NCI-H748 (cell line): Measurements from ENCODE around the gene OSTM1.
"Not testable (repeated sequence)": the region's sequence is repeated elsewhere in the genome, so short reads cannot be mapped to it uniquely, and the experiment has no call there.

Experiments
- DNase-seq: peaks from one replicate; lab custom pipeline; 2025; ENCODE audit not compliant: unreplicated experiment; lab: John Stamatoyannopoulos, UW

OSTM1 gene

DNA sequence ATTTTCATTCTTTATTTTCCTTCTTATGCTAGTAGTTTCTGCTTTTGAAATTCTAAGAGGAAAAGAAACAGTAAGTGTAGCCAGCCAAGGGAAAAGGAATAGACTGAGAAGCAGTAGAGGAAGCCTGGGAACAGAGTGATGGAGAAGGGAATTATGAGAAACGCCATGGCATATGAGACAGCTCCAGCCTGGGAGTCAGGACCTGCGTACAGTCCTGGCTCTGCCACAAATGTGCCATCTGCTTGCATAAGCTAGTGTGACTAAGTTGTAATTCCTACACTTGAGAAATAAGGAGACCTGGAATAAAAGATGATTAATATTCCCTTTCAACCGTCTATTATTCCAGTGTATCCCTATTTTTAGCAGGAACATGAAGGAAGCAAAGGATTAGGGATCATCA, 47.5 kb downstream of the OSTM1 start:
- no peak for DNase-seq

DNA sequence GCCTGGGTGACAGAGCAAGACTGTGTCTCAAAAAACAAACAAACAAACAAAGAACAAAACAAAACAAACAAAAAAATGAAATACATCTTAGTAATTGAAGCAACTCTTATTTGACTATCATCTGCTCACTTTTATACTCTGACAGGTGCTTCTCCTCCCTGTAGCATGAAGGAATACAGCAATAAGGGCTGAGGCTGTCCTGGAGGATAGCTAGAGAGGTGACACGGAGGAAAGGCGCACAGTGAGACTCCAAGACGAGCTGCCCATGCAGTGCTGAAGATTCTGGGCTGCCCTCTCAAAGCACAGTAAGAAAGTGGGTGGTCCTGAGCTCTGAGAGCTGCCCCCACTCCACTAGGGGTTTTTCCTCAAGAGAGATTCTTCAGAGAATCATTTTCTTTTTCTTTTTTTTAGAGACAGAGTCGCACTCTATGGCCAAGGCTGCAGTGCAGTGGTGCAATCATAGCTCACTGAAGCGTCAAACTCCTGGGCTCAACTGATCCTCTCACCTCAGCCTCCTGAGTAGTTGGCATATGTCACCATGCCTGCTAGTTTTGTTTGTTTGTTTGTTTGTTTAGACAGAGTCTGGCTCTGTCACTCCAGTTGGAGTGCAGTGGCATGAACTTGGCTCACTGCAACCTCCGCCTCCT, 50.0 kb downstream of the OSTM1 start:
- DNase-seq, result no peak

DNA sequence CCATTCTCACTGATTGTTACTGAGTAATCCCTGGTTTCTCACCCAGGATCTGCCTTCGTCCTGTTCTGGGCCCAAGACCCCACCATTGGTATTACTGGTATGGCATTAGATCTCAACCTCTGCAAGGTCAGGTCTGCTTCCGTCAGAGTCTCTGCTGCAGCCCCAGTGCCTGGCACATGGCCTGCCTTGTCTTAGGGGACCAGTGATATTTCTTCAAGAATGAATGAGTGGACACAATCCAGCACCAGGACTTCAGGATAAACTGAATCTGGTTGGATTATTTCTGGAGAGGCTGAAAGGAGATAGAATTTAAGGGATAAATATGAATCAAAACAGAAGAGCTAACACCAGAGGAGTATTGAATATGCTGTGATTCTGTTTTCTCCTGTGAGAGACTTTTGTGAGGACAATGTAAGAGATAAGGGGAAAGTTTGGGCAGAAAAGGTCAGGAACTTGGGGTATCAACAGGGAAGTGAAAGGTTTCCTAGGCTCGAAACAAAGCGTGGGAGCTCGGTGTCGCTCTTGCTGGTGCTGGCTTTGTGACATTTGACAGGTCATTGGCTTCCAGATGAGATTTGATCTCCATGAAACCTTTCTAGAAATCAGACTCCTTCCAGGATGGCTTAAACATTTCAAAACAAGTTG, 53.9 kb downstream of the OSTM1 start:
- no peak for DNase-seq

DNA sequence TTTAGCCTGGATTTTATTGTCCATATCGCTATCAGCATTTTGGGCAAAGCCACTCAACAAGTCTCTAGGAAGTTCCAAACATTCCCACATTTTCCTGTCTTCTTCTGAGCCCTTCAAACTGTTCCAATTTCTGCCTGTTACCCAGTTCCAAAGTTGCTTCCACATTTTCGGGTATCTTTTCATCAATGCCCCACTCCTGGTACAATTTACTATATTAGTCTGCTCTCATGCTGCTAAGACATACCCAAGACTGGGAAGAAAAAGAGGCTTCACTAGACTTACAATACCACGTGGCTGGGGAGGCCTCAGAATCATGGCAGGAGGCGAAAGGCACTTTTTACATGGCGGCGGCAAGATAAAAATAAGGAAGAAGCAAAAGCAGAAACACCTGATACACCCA, 58.3 kb downstream of the OSTM1 start:
- not testable (repeated sequence) for DNase-seq

DNA sequence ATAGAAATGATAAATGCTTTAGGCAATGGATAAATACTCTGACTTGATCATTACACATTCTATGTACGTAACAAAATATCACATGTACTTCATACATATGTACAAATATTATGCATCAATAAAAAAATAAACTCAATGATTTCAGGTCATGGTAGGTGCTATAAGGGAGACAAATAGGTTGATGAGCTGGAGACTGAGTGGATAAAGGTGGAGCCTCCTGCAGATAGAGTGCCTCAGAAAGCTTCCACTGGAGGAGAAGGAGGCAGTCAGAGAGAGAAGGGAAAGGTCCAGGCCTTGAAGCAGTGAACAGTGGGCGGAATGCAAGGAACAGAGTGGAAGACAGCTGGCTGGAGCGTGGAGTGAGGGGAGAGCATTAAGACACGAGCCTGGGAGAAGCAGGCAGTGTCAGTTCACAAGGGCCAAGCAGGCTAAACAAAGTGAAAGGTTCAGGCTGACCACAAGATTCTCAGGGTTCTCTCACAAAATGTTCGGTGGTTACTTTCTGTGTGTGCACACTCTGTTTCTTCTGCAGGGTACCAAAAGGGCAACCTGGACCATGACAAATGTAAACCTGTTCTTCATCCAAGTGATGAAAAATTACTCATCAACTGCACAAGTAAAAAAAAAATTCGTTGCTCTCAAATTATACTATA, 60.6 kb downstream of the OSTM1 start:
- no peak for DNase-seq

DNA sequence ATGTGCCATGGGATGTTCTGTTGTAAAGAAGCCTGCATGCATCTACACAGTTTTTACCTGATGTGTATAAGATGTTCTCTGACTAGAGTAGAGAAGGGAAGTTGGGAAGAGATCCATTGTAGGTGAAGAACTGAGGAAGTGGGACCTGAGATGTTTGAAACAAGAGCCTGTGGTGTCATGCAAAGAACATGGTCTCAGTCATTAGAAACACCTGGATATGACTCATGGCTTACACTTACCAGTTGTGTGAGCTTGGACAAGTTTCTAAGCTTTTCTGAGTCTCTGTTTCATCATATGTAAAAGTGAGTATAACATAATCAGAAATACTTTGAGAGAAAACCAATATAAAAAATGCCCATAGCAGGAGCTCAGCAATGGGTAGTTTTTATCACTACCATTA, 64.6 kb downstream of the OSTM1 start:
- DNase-seq, result no peak

DNA sequence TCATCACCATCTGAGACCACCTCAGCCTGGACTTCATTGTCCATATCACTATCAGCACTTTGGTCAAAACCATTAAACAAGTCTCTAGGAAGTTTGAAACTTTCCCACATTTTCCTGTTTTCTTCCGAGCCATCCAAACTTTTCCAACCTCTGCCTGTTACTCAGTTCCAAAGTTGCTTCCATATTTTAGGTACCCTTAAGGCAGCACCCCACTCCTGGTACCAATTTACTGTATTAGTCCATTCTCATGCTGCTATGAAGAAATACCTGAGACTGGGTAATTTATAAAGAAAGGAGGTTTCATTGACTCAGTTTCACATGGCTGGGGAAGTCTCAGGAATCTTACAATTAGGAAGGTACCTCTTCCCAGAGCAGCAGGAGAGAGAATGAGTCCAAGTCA, 65.3 kb downstream of the OSTM1 start:
- DNase-seq, result not testable (repeated sequence)

DNA sequence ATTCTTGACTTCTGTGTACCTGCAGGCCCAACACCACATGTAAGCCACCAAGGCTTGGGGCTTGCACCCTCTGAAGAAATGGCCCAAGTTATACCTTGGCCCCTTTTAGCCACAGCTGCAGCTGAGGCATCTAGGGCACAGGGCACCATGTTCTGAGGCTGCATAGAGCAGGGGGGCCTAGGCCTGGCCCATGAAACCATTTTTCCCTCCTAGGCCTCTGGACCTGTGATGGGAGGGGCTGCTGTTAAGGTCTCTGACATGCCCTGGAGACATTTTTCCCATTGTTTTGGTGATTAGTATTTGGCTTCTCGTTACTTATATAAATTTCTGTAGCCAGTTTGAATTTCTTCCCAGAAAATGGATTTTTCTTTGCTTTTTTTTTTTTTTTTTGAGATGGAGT, 66.2 kb downstream of the OSTM1 start:
- no peak for DNase-seq

DNA sequence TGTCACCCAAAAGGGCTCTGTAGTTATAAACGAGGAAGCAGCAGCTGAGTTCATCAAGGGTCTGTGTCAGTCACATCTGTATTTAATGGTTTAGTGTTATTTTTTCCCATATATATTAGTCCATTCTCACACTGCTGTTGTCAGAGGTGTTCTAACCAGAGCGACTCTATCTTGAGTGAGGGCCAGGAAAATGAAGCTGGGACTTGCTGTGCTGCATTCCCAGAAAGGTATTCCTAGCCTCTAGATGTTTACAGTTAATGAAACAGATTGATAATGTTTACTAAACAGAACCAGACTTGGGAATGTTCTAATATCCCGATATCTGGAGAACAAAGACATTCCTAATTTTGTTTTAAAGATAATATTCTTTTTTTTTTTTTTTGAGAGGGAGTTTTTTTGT, 68.6 kb downstream of the OSTM1 start:
- no peak for DNase-seq

DNA sequence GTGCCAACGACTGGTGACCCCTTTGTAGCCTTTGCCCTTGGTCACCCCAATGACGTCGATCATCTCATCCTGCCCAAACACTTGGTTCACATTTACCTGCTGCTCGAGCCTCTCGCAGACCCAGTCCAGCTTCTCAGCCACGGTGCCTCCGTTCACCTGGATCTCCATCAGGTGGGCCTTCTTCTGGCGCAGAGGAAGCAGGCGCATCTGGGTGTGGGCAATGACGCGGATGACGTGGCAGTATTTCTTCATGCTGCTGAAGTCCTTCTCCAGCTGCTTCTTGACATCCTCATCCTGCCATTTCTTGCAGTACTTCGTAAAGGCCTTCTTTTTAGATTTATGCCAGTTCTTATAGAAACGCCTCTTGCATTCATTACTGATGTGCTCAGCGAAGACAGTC, 69.7 kb downstream of the OSTM1 start:
- no peak for DNase-seq

DNA sequence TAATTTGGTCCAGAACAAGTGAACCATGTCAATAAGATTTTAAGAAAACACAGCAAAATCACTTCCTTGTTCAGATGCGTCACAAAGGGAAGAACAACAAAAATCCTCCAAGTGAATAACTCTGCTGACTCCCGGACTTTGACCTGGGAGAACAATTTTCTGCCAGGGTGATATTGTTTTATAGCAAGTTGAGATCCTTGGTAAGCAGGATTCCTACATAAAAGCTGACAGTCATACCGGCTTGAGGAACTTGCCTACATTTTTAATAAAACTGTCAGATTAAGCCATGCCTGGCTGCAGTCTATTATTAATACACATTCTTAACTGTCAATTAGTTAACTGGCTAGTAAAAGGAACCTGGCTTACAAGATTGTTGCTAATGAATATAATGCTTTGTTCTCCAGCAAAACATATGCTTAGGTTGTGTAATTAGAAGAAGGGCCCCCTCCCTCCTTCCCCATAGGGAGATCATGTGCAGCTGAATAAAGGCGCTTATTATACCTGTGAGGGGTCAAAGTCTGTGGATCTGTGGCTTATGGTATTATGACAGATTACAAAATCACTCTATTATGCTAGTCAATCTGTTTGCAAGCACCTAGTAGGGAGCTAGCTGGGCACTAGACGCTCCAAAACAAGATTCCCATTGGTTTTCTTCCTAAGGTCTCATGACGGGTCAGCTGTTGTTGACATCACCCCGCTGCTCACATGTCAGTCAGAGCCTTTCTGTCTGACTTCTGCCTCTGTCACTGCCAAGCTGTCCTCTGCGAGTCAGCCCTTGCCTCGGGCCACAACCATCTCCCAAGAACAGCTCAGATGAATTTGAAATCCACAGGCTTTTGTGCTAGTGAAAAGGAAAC, 71.9 kb downstream of the OSTM1 start:
- peak; percentile 77 for DNase-seq

DNA sequence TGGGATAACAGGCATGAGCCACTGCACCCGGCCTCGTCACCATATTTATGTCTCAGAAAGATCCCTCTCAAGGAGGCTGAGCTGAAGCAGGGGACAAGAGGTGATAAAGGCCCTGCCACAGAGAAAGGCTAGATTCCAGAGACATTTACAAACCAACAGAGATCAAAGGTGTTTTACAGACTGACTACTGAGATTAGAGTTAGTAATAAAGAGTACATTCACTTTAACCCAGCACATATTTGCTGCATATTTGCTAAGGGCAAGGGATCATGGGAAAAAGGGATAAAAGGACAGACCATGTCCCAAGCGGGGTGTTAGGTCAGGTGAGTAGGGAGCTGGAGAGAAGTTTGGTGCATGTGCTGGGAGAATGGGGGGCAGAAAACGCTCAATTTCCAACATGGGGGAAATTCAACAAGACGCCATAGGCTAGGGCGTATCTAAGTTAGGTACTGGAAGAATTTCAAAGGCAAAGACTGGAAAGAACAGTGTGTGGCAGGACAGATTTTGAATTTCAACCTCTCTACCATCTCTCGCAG, 72.8 kb downstream of the OSTM1 start:
- DNase-seq, result no peak

DNA sequence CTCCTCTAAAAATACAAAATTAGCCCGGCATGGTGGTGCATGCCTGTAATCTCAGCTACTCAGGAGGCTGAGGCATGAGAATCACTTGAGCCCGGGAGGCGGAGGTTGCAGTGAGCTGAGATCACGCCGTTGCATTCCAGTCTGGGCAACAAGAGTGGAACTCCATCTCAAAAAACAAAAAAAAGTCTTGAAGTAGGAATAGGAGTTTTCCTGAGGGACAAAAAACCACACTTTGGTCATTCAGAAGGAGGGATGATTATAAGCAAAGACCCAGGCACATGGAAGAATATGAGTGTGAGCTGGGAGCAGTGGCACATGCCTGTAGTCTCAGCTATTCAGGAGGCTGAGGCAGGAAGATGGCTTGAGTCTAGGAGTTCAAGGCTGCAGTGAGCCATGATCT, 74.3 kb downstream of the OSTM1 start:
- DNase-seq, result not testable (repeated sequence)

DNA sequence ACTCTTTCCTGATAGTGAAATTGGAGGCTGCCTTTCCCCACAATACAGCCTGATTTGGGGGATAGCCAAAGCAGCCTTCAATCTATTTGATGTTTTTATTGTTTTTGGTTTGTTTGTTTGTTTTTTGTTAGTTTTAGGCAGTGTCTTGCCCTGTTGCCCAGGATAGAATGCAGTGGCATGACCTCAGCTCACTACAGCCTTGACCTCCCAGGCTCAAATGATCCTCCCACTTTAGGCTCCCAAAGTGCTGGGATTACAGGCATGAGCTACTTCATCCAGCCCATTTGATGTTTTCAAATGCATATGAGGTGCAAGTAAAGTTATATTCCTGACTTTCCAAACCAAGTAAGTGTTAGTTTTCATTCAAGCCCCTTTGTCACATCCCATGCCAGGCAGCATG, 75.2 kb downstream of the OSTM1 start:
- no peak for DNase-seq

DNA sequence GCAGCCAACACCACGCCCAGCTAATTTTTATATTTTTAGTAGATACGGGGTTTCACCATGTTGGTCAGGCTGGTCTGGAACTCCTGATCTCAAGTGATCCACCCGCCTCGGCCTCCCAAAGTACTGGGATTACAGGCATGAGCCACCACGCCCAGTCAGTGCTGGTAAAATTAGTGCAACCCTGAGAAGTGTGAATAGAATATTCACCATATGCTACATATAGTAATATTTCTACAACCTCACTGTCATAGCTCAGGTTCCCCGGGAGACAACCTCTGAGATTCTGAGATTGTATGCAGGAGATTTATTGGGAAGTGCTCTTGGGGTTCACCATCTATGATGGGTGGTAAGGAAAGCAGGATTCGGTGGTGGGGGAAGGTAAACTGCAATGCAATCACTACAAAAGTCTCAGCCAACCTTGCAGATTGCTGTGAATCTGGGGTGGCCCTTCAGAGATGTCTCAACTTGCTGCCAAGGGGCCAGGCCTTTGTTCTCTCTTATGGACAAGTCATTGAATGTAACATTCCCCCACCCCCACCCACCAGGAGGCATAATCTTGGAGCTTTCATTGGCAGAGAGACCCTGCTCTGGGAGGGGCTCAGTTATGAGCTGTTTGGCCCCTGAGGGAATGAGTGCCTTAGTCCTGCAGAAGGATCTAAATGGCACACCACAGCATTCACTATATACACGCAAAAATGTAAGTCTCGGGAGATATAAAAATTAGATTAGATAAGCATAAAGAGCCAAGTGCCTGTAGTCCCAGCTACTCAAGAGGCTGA, 82.6 kb downstream of the OSTM1 start:
- DNase-seq, result no peak
